Endothelial cell of umbilical vein (primary cell): ENCODE results near the gene FBXO3. TPM values are rescaled to one million over a fixed set of nuclear protein-coding genes. Genes with fewer than 3 reads are reported as not detected.

Experiments
- BruUV-seq: library from RNA; stranded (reverse); fragments of 400-500 nt; replicated peaks from 2 replicates; lab custom pipeline; 2021; lab: Mats Ljungman, UMichigan
- CTCF ChIA-PET: fragments of 300-600, 350-600 bp; sonication (Branson Sonifier 250); formaldehyde crosslinking; loops from one replicate; lab custom pipeline; 2021; ENCODE audit warnings: antibody characterized with exemption, inconsistent platforms; lab: Charles Lee
- POLR2A ChIA-PET: fragments of 300-600, 350-600 bp; sonication (Branson Sonifier 250); formaldehyde crosslinking; loops from one replicate; lab custom pipeline; 2021; ENCODE audit warnings: antibody characterized with exemption, inconsistent platforms; lab: Charles Lee
- DNase-seq: peaks from one replicate; pipeline ENCODE4 v3.0.0-alpha.2; 2011; ENCODE audit warnings: low read depth, low spot score
- FAIRE-seq: peaks from 2 replicates; lab custom pipeline; 2011; peaks lifted over from hg19 to GRCh38; lab: Jason Lieb, UNC
- H2AFZ ChIP-seq: 2 replicates; pipeline ENCODE4 v1.6.0; 2012; ENCODE audit warnings: low read depth, low read length, control low read depth, inconsistent platforms
- H3K27ac ChIP-seq: 2 replicates; pipeline ENCODE4 v1.5.1; 2011; ENCODE audit warnings: low read depth, mild to moderate bottlenecking, control low read depth, low read length, moderate library complexity; ENCODE audit not compliant: insufficient read depth
- H3K27me3 ChIP-seq, 2 experiments: 2 replicates each; pipeline versions ENCODE4 v1.6.0 to v1.6.1; 2011; ENCODE audit warnings: low read length in 2 of 2, mixed read lengths in 1 of 2; ENCODE audit not compliant: control insufficient read depth in 2 of 2, insufficient read depth in 2 of 2
- H3K36me3 ChIP-seq, 2 experiments: 2 replicates in 1 of 2; 3 replicates in 1 of 2; pipeline ENCODE4 v1.5.1; 2011; ENCODE audit warnings: low read length in 2 of 2, mild to moderate bottlenecking in 1 of 2, moderate library complexity in 1 of 2; ENCODE audit not compliant: control insufficient read depth in 2 of 2, insufficient read depth in 2 of 2; ENCODE audit errors: extremely low read depth in 1 of 2
- H3K4me1 ChIP-seq: 3 replicates; pipeline ENCODE4 v1.5.1; 2011; ENCODE audit warnings: mild to moderate bottlenecking, low read length; ENCODE audit not compliant: control insufficient read depth, insufficient read depth; ENCODE audit errors: extremely low read depth
- H3K4me2 ChIP-seq: 2 replicates; pipeline ENCODE4 v1.6.1; 2011; ENCODE audit warnings: low read length, control low read depth, mixed read lengths; ENCODE audit not compliant: insufficient read depth
- H3K4me3 ChIP-seq, 3 experiments: fragments of 200-600 bp in 1 of 3; sonication (generic), shearing (Covaris generic) in 1 of 3; replicated peaks in 1 of 3; 2 replicates each; pipeline ENCODE4 v1.5.1; 2011 to 2016; ENCODE audit warnings: control low read depth in 3 of 3, low read length in 3 of 3, mild to moderate bottlenecking in 2 of 3, inconsistent platforms in 1 of 3, low read depth in 1 of 3, moderate library complexity in 1 of 3; ENCODE audit not compliant: insufficient read depth in 1 of 3
- H3K79me2 ChIP-seq: 2 replicates; pipeline ENCODE4 v1.6.0; 2012; ENCODE audit warnings: low read length, inconsistent platforms; ENCODE audit not compliant: control insufficient read depth, insufficient read depth
- H3K9ac ChIP-seq: replicated peaks from 2 replicates; pipeline ENCODE3; 2011; ENCODE audit warnings: low read length, control low read depth; ENCODE audit not compliant: insufficient read depth; ENCODE audit errors: extremely low read depth
- H3K9me1 ChIP-seq: replicated peaks from 3 replicates; pipeline ENCODE4 v1.6.0; 2011; ENCODE audit warnings: mild to moderate bottlenecking, low read length; ENCODE audit not compliant: control insufficient read depth, insufficient read depth; ENCODE audit errors: extremely low read depth
- H3K9me3 ChIP-seq: replicated peaks from 2 replicates; pipeline ENCODE4 v1.5.1; 2012; ENCODE audit warnings: low read length, inconsistent platforms; ENCODE audit not compliant: control insufficient read depth, insufficient read depth
- H4K20me1 ChIP-seq: replicated peaks from 2 replicates; pipeline ENCODE3; 2011; ENCODE audit warnings: mild to moderate bottlenecking, low read length; ENCODE audit not compliant: control insufficient read depth, insufficient read depth; ENCODE audit errors: extremely low read depth
- CTCF ChIP-seq, 2 donors: IDR thresholded peaks; 1 replicate in 1 of 2; 2 replicates in 1 of 2; pipeline ENCODE4 v1.5.1; 2011; ENCODE audit warnings: low read length in 2 of 2, mild to moderate bottlenecking in 2 of 2, moderate library complexity in 2 of 2, control low read depth in 1 of 2, inconsistent platforms in 1 of 2, low read depth in 1 of 2; ENCODE audit not compliant: insufficient read depth in 1 of 2; ENCODE audit errors: extremely low read depth in 1 of 2
- EZH2 ChIP-seq: IDR thresholded peaks from 2 replicates; pipeline ENCODE4 v1.6.1; 2012; ENCODE audit warnings: borderline replicate concordance, low read depth, mild to moderate bottlenecking, moderate library complexity, low read length, inconsistent platforms; ENCODE audit not compliant: severe bottlenecking
- FOS ChIP-seq: IDR thresholded peaks from 2 replicates; pipeline ENCODE4 v1.6.1; 2011; ENCODE audit warnings: mild to moderate bottlenecking, low read length, moderate library complexity, borderline replicate concordance; ENCODE audit not compliant: insufficient read depth
- GATA2 ChIP-seq: IDR thresholded peaks from 2 replicates; pipeline ENCODE4 v1.7.0; 2011; ENCODE audit warnings: low read depth, mild to moderate bottlenecking, moderate library complexity, mixed read lengths, low read length; ENCODE audit not compliant: insufficient read length, insufficient read depth
- JUN ChIP-seq: IDR thresholded peaks from 2 replicates; pipeline ENCODE4 v1.6.1; 2011; ENCODE audit warnings: borderline replicate concordance, low read depth; ENCODE audit not compliant: insufficient read length, insufficient read depth
- MAX ChIP-seq: IDR thresholded peaks from 2 replicates; pipeline ENCODE4 v1.6.1; 2011; ENCODE audit not compliant: insufficient read depth, insufficient read length
- MYC ChIP-seq: IDR thresholded peaks from one replicate; pipeline ENCODE4 v1.6.1; 2011; ENCODE audit warnings: mild to moderate bottlenecking, low read depth, low read length
- POLR2A ChIP-seq: IDR thresholded peaks from 2 replicates; pipeline ENCODE4 v1.6.1; 2012; ENCODE audit warnings: low read depth, mild to moderate bottlenecking, control low read depth, low read length
- POLR2AphosphoS5 ChIP-seq: IDR thresholded peaks from 2 replicates; pipeline ENCODE4 v1.6.1; 2012; ENCODE audit warnings: low read depth, mild to moderate bottlenecking, control low read depth, low read length, moderate library complexity; ENCODE audit not compliant: insufficient read depth
- dilution Hi-C: fragments of 300-500 bp; cut with MboI; formaldehyde crosslinking; loops from one replicate; pipeline ENCODE4 v1.15.0; 2019; ENCODE audit warnings: low sequenced_read_pairs; ENCODE audit not compliant: extremely low pct_ligation_motif_present
- intact Hi-C: fragments of 100-400 bp; cut with micrococcal nuclease; formaldehyde crosslinking; loops from one replicate; pipeline ENCODE4 v1.10.0; 2022
- polyA plus RNA-seq, 4 experiments: library from polyadenylated mRNA; depleted of rRNA in 3 of 4; stranded (reverse) in 3 of 4; unstranded in 1 of 4; fragments of >200 nt; gene quantifications; 2 replicates each; pipeline versions ENCODE4 v1.2.1 to v1.2.3, GENCODE V29; 2011 to 2012; ENCODE audit warnings: missing spikeins in 1 of 4
- total RNA-seq: library from RNA; stranded (reverse); gene quantifications from 2 replicates; pipeline ENCODE4 v1.2.3, GENCODE V29; 2021

The FBXO3 gene
- total and polyA plus RNA-seq, 2 donors (not counting 3 experiments of a cell fraction or from before 2014, with no cell fraction given), result 18.0 to 23.1 TPM

GRCh38 chr11:33766085-33766484 is 8.2 kb downstream of the FBXO3 start:
- no peak for DNase-seq
- no peaks in the 10 kb centered on the region for H3K27me3 ChIP-seq
- no peak overlapping the region for H3K4me3 ChIP-seq
- dilution Hi-C loops, result no loop called here
- no peak overlapping the region for H3K27ac ChIP-seq
- H3K9me3 ChIP-seq, result no peaks in the 10 kb centered on the region
- ChIA-PET POLR2A (no interaction called here), CTCF (no interaction called here)
- BruUV-seq, result no TSS peak
- no peaks in the 10 kb centered on the region for H4K20me1 ChIP-seq
- H3K4me1 ChIP-seq, result no peaks in the 10 kb centered on the region
- H3K4me2 ChIP-seq, result no peak overlapping the region
- intact Hi-C loops, result no loop called here
- no peak overlapping the region for H2AFZ ChIP-seq
- H3K79me2 ChIP-seq, result no peaks in the 10 kb centered on the region
- TF ChIP-seq MYC (no peak), EZH2 (no peak), FOS (no peak), GATA2 (no peak), CTCF (IDR thresholded peaks at IDR 0.05; ENCODE audit: extremely low read depth in 1 of 2, insufficient read depth in 1 of 2, low read depth in 1 of 2, low read length in 2 of 2) (no peak), MAX (no peak), POLR2AphosphoS5 (no peak), JUN (no peak), POLR2A (no peak)
- no peaks in the 10 kb centered on the region for H3K9me1 ChIP-seq
- no peak for FAIRE-seq
- no peak overlapping the region for H3K9ac ChIP-seq
- H3K36me3 ChIP-seq, result peaks cover 0 to 3% of the 10 kb centered on the region in 2 experiments
